HEK293T (cell line): ENCODE measurements around the gene KY.

Experiments used
- CTCF ChIA-PET: fragments of 350-600 bp; formaldehyde crosslinking; extraction: SDS; loops from one replicate; lab custom pipeline; 2021; ENCODE audit warnings: antibody characterized with exemption, inconsistent platforms; lab: Yijun Ruan, JAX
- POLR2A ChIA-PET: fragments of 350-600 bp; formaldehyde crosslinking; extraction: SDS; loops from one replicate; lab custom pipeline; 2020; ENCODE audit warnings: antibody characterized with exemption, inconsistent platforms; lab: Yijun Ruan, JAX
- DNase-seq: peaks from one replicate; pipeline ENCODE4 v3.0.0; 2012; ENCODE audit warnings: mixed read lengths; ENCODE audit errors: extremely low spot score
- ARNT ChIP-seq: fragments of 450-650 bp; IDR thresholded peaks from 2 replicates; pipeline ENCODE4 v1.6.1; 2017; ENCODE audit warnings: mild to moderate bottlenecking
- BHLHE40 ChIP-seq: fragments of 450-650 bp; IDR thresholded peaks from 2 replicates; pipeline ENCODE4 v1.6.1; 2016; ENCODE audit warnings: mild to moderate bottlenecking, moderate library complexity, borderline replicate concordance
- CTBP1 ChIP-seq: fragments of 450-650 bp; IDR thresholded peaks from 2 replicates; pipeline ENCODE4 v1.6.1; 2016; ENCODE audit warnings: borderline replicate concordance
- ELF4 ChIP-seq: fragments of 450-650 bp; IDR thresholded peaks from 2 replicates; pipeline ENCODE4 v1.6.1; 2017; ENCODE audit warnings: antibody characterized with exemption
- FOXA1 ChIP-seq: fragments of 450-650 bp; IDR thresholded peaks from 2 replicates; pipeline ENCODE4 v1.6.1; 2016; ENCODE audit warnings: mild to moderate bottlenecking
- FOXK2 ChIP-seq: fragments of 450-650 bp; IDR thresholded peaks from 2 replicates; pipeline ENCODE4 v1.6.1; 2016; ENCODE audit warnings: mild to moderate bottlenecking
- FOXM1 ChIP-seq: fragments of 450-650 bp; IDR thresholded peaks from 2 replicates; pipeline ENCODE4 v1.6.1; 2017; ENCODE audit warnings: mild to moderate bottlenecking, borderline replicate concordance
- HDGF ChIP-seq: fragments of 450-650 bp; IDR thresholded peaks from 2 replicates; pipeline ENCODE4 v1.6.1; 2017; ENCODE audit warnings: antibody characterized with exemption, borderline replicate concordance
- L3MBTL2 ChIP-seq: fragments of 450-650 bp; conservative IDR thresholded peaks from 2 replicates; pipeline ENCODE4 v1.6.1; 2016; ENCODE audit warnings: mild to moderate bottlenecking
- LEF1 ChIP-seq: fragments of 450-650 bp; IDR thresholded peaks from 2 replicates; pipeline ENCODE4 v1.6.1; 2017; ENCODE audit warnings: mild to moderate bottlenecking, borderline replicate concordance
- NFRKB ChIP-seq: fragments of 450-650 bp; IDR thresholded peaks from 2 replicates; pipeline ENCODE4 v1.6.1; 2016; ENCODE audit warnings: mild to moderate bottlenecking, moderate library complexity
- PKNOX1 ChIP-seq: fragments of 450-650 bp; IDR thresholded peaks from 2 replicates; pipeline ENCODE4 v1.6.1; 2016
- SP1 ChIP-seq: fragments of 450-650 bp; IDR thresholded peaks from 2 replicates; pipeline ENCODE4 v1.6.1; 2017
- SUZ12 ChIP-seq: fragments of 450-650 bp; IDR thresholded peaks from 2 replicates; pipeline ENCODE4 v1.6.1; 2016; ENCODE audit warnings: mild to moderate bottlenecking
- TARDBP ChIP-seq: fragments of 450-650 bp; IDR thresholded peaks from 2 replicates; pipeline ENCODE4 v1.6.1; 2016
- ZNF384 ChIP-seq: fragments of 450-650 bp; IDR thresholded peaks from 2 replicates; pipeline ENCODE4 v1.6.1; 2016

Gene KY

GRCh38 chr3:134694466-134694865, 43.6 kb upstream of the KY start:
- ChIA-PET POLR2A (no interaction called here), CTCF (no interaction called here)
- TF ChIP-seq HDGF (no peak), FOXM1 (no peak), SP1 (no peak), TARDBP (no peak), FOXA1 (no peak), FOXK2 (no peak), L3MBTL2 (no peak), ARNT (no peak), SUZ12 (no peak), NFRKB (no peak), CTBP1 (no peak), ELF4 (no peak), PKNOX1 (no peak), LEF1 (no peak), BHLHE40 (no peak), ZNF384 (no peak)
- DNase-seq, result no peak

GRCh38 chr3:134693804-134694203, 43.0 kb upstream of the KY start:
- ChIA-PET POLR2A (no interaction called here), CTCF (no interaction called here)
- no peak for TF ChIP-seq LEF1
- TF ChIP-seq NFRKB, result no peak
- no peak for TF ChIP-seq ZNF384
- no peak for TF ChIP-seq PKNOX1
- TF ChIP-seq CTBP1, result no peak
- TF ChIP-seq ARNT, result no peak
- TF ChIP-seq FOXM1, result no peak
- no peak for TF ChIP-seq TARDBP
- TF ChIP-seq ELF4, result no peak
- no peak for TF ChIP-seq L3MBTL2
- no peak for DNase-seq

GRCh38 chr3:134693226-134693625, 42.4 kb upstream of the KY start:
- CTCF ChIA-PET, result no interaction called here
- POLR2A ChIA-PET, result no interaction called here
- no peak for DNase-seq
- no peak for TF ChIP-seq HDGF
- TF ChIP-seq SUZ12, result no peak
- no peak for TF ChIP-seq FOXK2
- TF ChIP-seq CTBP1, result no peak
- no peak for TF ChIP-seq ELF4
- TF ChIP-seq ZNF384, result no peak

- DNase-seq, result no peak
- CTCF ChIA-PET, result no interaction called here
- no peak for TF ChIP-seq CTBP1
- TF ChIP-seq FOXK2, result no peak
- no peak for TF ChIP-seq SUZ12
- TF ChIP-seq FOXM1, result no peak
- no peak for TF ChIP-seq L3MBTL2
- TF ChIP-seq ELF4, result no peak
- TF ChIP-seq NFRKB, result no peak
- TF ChIP-seq ARNT, result no peak
- TF ChIP-seq BHLHE40, result no peak
- TF ChIP-seq ZNF384, result no peak
- TF ChIP-seq TARDBP, result no peak
- POLR2A ChIA-PET, result no interaction called here
Observed at GRCh38 chr3:134690226-134690625, 39.4 kb upstream of the KY start.

- ChIA-PET CTCF (no interaction called here), POLR2A (no interaction called here)
Observed at GRCh38 chr3:134687642-134688041, 36.8 kb upstream of the KY start.

More at GRCh38 chr3:134687642-134688041, 36.8 kb upstream of the KY start:
- no peak for DNase-seq
- TF ChIP-seq NFRKB (no peak), CTBP1 (no peak), ARNT (no peak), SUZ12 (no peak), L3MBTL2 (no peak), FOXM1 (no peak), TARDBP (no peak), FOXA1 (no peak), PKNOX1 (no peak), LEF1 (no peak), BHLHE40 (no peak), ELF4 (no peak), SP1 (no peak), FOXK2 (no peak)
